ENCODE data around the gene SLC16A6. TPM values are rescaled to one million over a fixed set of nuclear protein-coding genes. Genes with fewer than 3 reads are reported as not detected.
A peak's percentile ranks its signal among the peaks of the same experiment; 100 is the strongest.

SLC16A6 gene
- total and polyA plus RNA-seq, 10 donors, result 1.5 to 8.7 (median 5.9) TPM

- no peaks in the 10 kb centered on the region for H3K9me3 ChIP-seq
- intact Hi-C loops (cut with DNase I; ENCODE audit: low total_unique reads), result no loop called here
- H3K4me3 ChIP-seq, result no peak overlapping the region
- H3K4me1 ChIP-seq, result peaks cover 9 to 75% (median 32%) of the 10 kb centered on the region in 6 donors
- no peak for DNase-seq
- WGBS, 5 donors, result 67 to 84% (median 76%) methylated on average over 6 of the region's 6 CpGs
- no peaks in the 10 kb centered on the region for H3K36me3 ChIP-seq
- no peaks in the 10 kb centered on the region for H3K27me3 ChIP-seq (replicated peaks in 1 of 7)
- H3K27ac ChIP-seq, result no peak overlapping the region
- TF ChIP-seq CTCF (IDR thresholded peaks at IDR 0.05 in 8 of 11, conservative IDR thresholded peaks at IDR 0.05 in 3 of 11) (no peak), POLR2A (IDR thresholded peaks at IDR 0.05) (no peak), POLR2AphosphoS5 (IDR thresholded peaks at IDR 0.05) (no peak)
Observed at GRCh38 chr17:68317458-68317857, 26.5 kb upstream of the SLC16A6 start.

GRCh38 chr17:68315930-68316329, 25.0 kb upstream of the SLC16A6 start:
- no peak overlapping the region for H3K4me3 ChIP-seq
- H3K27ac ChIP-seq, result peak overlapping the region in 1 of 8 donors; percentile 94
- intact Hi-C loops (cut with DNase I; ENCODE audit: low total_unique reads), result no loop called here
- no peak for DNase-seq
- peaks cover 14 to 90% (median 38%) of the 10 kb centered on the region in 6 donors for H3K4me1 ChIP-seq
- no peaks in the 10 kb centered on the region for H3K27me3 ChIP-seq (replicated peaks in 1 of 7)
- no peaks in the 10 kb centered on the region for H3K9me3 ChIP-seq
- 93 to 100% (median 98%) methylated on average over 4 of the region's 4 CpGs for WGBS, 5 donors
- TF ChIP-seq POLR2A (IDR thresholded peaks at IDR 0.05) (no peak), CTCF (IDR thresholded peaks at IDR 0.05 in 8 of 11, conservative IDR thresholded peaks at IDR 0.05 in 3 of 11) (no peak), POLR2AphosphoS5 (IDR thresholded peaks at IDR 0.05) (no peak)
- H3K36me3 ChIP-seq, result no peaks in the 10 kb centered on the region

GRCh38 chr17:68314916-68315535, 24.1 kb upstream of the SLC16A6 start:
- DNase-seq, result no peak
- intact Hi-C loops (cut with DNase I; ENCODE audit: low total_unique reads), result no loop called here

More at GRCh38 chr17:68314916-68315535, 24.1 kb upstream of the SLC16A6 start:
- Histone ChIP-seq H3K36me3 (no peaks in the 10 kb centered on the region), H3K9me3 (no peaks in the 10 kb centered on the region), H3K27me3 (replicated peaks in 1 of 7) (no peaks in the 10 kb centered on the region), H3K27ac (peak overlapping the region in 7 of 8 donors; percentile 66 to 94 (median 88)), H3K4me1 (peaks cover 14 to 98% (median 38%) of the 10 kb centered on the region in 6 donors), H3K4me3 (peak overlapping the region in 1 of 8 donors; percentile 34)
- TF ChIP-seq CTCF (IDR thresholded peaks at IDR 0.05 in 8 of 11, conservative IDR thresholded peaks at IDR 0.05 in 3 of 11) (no peak), POLR2AphosphoS5 (IDR thresholded peaks at IDR 0.05) (peak in 1 of 3 donors; percentile 22), POLR2A (IDR thresholded peaks at IDR 0.05) (no peak)
- WGBS, 5 donors, result 66 to 77% (median 73%) methylated on average over 8 of the region's 8 CpGs

Data from spleen (tissue), 11 donors.